Adipocyte (in vitro differentiated cells): ENCODE results near the gene ARHGAP26.

Source experiments
- DNase-seq: peaks from one replicate; pipeline ENCODE4 v3.0.0-alpha.2; 2015; ENCODE audit warnings: low read depth
- H3K27me3 ChIP-seq: replicated peaks from 2 replicates; pipeline ENCODE4 v1.7.0; 2013; ENCODE audit warnings: mild to moderate bottlenecking, low read length, moderate library complexity; ENCODE audit not compliant: control insufficient read depth, insufficient read depth
- H3K36me3 ChIP-seq: 2 replicates; pipeline ENCODE4 v1.7.0; 2013; ENCODE audit warnings: low read length, mild to moderate bottlenecking, moderate library complexity; ENCODE audit not compliant: control insufficient read depth, insufficient read depth, severe bottlenecking
- H3K4me1 ChIP-seq: 2 replicates; pipeline ENCODE4 v1.7.0; 2013; ENCODE audit warnings: mild to moderate bottlenecking, low read length, moderate library complexity; ENCODE audit not compliant: control insufficient read depth, insufficient read depth
- H3K4me3 ChIP-seq: 2 replicates; pipeline ENCODE4 v1.7.0; 2013; ENCODE audit warnings: mild to moderate bottlenecking, low read length, moderate library complexity
- H3K9ac ChIP-seq: 2 replicates; pipeline ENCODE4 v1.7.0; 2013; ENCODE audit warnings: mild to moderate bottlenecking, low read length, moderate library complexity
- H3K9me3 ChIP-seq: 2 replicates; pipeline ENCODE4 v1.7.0; 2013; ENCODE audit warnings: mild to moderate bottlenecking, low read length, moderate library complexity; ENCODE audit not compliant: control insufficient read depth

The ARHGAP26 gene

DNA sequence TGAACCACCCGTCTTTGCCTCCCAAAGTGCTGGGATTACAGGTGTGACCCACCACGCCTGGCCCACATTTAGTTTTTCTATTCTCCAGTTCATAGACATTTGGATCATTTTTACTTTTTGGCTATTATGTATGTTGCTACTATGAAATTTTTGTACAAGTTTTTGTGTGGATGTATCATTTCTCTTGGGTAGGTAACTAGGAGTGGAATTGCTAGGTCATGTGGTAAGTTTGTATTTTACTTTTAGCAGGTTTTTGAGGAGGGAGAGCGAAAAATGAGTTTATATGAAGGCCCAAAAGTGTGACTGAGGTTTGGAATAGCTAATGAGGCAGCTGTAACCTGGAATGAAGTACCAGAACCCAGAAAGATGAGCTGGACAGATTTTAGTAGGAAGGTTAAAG lies 35.2 kb downstream of the ARHGAP26 start:
- no peaks in the 10 kb centered on the region for H3K27me3 ChIP-seq
- H3K4me1 ChIP-seq: peaks cover 7% of the 10 kb centered on the region
- H3K9ac ChIP-seq: no peak overlapping the region
- no peaks in the 10 kb centered on the region for H3K9me3 ChIP-seq
- H3K36me3 ChIP-seq: no peaks in the 10 kb centered on the region
- DNase-seq: no peak
- no peak overlapping the region for H3K4me3 ChIP-seq

DNA sequence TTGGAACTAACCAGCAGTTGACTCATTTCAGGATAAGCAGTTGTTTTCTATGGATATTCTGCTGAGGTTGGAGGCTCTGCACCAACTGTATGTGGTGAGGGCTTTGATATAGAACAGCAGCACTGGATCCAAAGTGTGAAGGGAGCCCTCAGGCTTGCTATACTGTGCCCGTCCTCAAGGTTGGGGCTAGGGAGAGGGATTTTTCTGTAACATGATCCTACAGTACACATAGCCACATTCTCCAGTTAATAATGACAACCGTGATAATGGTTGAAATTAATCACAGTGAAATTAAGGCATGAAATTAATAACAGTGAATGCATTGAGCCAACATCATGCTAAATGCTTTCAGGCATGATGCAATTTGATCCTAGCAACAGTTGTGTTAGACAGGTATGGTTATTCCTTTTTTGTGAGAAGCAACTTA lies 36.7 kb downstream of the ARHGAP26 start:
- no peak overlapping the region for H3K9ac ChIP-seq
- H3K4me1 ChIP-seq: peaks cover 17% of the 10 kb centered on the region
- H3K27me3 ChIP-seq: no peaks in the 10 kb centered on the region
- no peaks in the 10 kb centered on the region for H3K36me3 ChIP-seq
- H3K4me3 ChIP-seq: no peak overlapping the region
- H3K9me3 ChIP-seq: no peaks in the 10 kb centered on the region
- DNase-seq: no peak

DNA sequence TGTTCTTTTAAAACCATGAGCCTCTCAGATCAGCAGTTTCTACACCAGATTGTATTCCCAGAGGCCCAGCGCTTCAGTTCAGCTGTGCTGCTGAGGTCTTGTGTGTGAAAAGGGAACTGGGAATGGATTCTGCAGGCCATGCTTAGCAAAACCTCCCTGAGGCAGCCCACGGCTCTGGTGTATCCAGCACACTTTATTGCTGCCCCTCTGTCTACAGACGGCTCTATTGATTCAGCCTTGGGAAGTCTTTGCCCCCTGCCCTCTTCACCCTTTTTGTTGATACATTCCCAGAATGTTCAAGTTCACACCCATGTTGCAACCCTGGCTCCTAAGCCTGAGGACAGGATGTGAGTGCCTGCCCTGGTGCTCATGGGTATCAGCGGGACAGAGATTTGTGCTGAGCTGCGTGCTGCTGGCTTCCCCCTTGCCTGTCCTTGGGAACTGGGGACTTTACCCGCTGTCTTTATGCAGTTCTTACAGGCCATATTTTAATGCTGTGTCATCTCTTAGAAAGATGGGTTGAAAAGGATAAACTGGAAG lies 37.3 kb downstream of the ARHGAP26 start:
- no peak overlapping the region for H3K9ac ChIP-seq
- H3K4me1 ChIP-seq: peaks cover 17% of the 10 kb centered on the region
- no peaks in the 10 kb centered on the region for H3K36me3 ChIP-seq
- no peaks in the 10 kb centered on the region for H3K9me3 ChIP-seq
- H3K27me3 ChIP-seq: no peaks in the 10 kb centered on the region
- peak overlapping the region; percentile 11 for H3K4me3 ChIP-seq
- DNase-seq: no peak

DNA sequence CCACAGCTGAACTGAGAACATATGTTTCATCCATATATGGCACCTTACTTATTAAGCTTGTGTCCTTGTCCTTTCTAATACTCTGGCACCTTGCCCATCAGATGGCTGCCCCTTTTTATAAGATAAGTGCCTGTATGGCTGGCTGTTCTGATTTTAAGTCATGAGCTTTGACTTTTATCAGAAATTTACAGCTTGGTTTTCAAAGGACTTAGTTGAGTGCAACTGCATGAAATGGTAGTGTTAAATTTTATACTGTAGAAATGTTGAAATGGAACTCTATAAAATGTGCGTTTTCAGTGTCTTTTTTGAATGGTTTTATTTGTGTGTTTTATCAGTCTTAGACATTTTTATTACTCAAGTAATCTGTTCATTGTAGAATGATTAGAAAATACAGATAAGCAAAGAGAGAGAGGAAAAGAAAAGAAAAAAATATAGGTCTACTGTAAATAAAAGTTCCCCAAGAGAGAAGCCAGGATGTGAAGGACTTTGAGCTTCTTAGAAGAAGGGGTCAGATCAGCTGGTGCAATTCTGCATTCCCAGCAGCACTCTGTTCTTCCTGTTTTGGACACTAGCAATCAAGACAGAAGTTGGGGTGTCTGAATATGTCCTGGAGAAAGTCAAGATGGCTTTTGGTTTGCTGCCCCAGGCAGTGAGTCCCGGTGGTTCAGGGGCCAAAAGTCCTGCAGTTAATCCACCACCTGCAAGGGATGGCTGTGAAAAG lies 38.9 kb downstream of the ARHGAP26 start:
- H3K9me3 ChIP-seq: no peaks in the 10 kb centered on the region
- H3K4me1 ChIP-seq: peaks cover 19% of the 10 kb centered on the region
- no peaks in the 10 kb centered on the region for H3K27me3 ChIP-seq
- H3K36me3 ChIP-seq: no peaks in the 10 kb centered on the region
- DNase-seq: no peak
- H3K9ac ChIP-seq: no peak overlapping the region
- no peak overlapping the region for H3K4me3 ChIP-seq

DNA sequence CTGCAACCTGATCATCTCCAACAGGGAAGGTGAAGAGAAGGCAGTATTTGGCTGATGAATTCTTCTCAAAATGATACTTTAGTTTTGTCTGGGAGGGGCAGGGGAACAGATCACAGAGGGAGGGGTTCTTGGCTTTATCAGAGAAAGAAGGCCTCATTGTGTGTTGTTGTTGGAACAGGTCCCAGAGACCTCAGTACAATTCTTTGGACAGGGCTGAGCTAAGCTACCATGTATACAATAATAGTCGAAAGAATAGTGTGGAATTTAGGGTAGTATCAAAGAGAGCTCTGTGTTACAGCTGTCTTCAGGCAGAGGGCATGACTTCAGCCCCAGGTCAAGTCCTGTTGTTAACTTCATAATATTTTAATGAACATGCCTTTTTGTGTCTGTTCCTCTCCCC lies 39.9 kb downstream of the ARHGAP26 start:
- no peaks in the 10 kb centered on the region for H3K9me3 ChIP-seq
- no peak overlapping the region for H3K4me3 ChIP-seq
- no peak for DNase-seq
- no peak overlapping the region for H3K9ac ChIP-seq
- peaks cover 27% of the 10 kb centered on the region for H3K4me1 ChIP-seq
- H3K27me3 ChIP-seq: no peaks in the 10 kb centered on the region
- no peaks in the 10 kb centered on the region for H3K36me3 ChIP-seq

DNA sequence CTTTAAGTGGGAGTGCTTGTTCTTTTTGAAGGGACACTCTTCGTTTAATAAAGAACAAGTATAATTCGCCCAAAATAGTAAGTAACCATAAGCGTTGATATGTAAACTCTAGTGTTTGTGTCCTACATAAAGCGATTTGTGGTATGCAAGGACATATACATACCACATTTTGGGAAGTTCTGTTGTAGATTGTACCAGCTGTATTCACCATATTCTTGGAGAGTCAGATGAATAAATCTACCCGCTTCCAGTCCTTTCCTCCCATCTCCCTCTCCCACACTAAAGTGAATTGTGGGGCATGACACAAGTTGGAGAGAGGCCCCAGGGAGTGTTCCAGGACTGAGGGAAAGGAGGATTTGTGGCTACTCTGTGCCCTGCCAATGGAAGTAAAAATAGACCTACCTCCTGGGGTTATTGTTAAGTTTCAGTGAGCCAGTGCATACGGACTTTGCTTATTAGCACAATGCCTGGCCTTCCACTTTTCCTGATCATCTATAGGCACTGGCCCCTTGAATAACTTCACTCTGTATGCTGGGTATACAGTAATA lies 40.6 kb downstream of the ARHGAP26 start:
- Histone ChIP-seq H3K27me3 (no peaks in the 10 kb centered on the region), H3K9me3 (no peaks in the 10 kb centered on the region), H3K4me3 (no peak overlapping the region), H3K9ac (no peak overlapping the region), H3K36me3 (no peaks in the 10 kb centered on the region), H3K4me1 (peaks cover 27% of the 10 kb centered on the region)
- DNase-seq: no peak

DNA sequence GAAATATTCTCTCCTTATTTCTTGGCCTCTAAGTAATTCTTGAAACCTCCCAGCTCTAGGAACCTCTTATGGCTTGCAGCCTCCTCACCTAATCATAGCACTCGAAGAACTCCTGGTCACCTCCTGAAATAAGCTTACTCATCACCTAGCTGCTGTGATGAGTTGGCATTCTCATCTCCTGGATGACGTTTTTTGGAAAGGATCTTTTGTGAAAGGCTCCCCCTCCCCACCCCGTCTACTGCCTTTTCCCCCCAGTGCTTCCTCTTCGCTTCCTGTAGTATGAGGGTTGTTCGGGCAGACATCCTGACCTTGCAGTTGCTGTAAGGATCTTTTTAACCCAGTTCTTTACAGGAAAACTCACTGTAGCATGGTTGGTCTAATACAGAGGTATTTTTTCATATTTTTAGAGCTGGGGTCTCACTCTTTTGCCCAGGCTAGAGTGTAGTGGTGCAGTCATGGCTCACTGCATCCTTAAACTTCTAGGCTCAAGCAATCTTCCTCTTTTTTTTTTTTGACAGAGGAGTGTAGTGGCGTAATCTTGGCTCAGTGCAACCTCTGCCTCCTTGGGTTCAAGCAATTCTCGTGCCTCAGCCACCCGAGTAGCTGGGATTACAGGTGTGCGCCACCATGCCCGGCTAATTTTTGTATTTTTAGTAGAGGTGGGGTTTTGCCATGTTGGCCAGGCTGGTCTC lies 41.8 kb downstream of the ARHGAP26 start:
- no peak for DNase-seq

DNA sequence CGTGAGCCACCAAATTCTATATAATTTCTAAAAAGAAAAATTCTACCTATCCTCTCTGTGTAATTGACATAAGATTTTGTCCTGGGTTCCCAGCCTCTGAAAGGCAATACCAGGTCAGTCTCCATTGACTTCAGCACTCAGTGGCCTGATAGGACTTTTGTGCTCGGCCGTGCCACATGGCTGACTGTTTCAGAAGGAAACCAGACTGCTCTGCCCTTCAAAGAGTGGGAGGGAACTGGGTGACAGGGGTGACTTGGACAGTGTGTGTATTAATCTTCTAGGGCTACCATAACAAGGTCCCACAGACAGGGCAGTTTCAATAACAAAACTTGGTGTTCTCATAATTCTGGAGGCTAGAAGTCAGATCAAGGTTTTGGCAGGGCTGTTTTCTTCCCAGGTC lies 43.0 kb downstream of the ARHGAP26 start:
- Histone ChIP-seq H3K36me3 (no peaks in the 10 kb centered on the region), H3K9ac (no peak overlapping the region), H3K9me3 (no peaks in the 10 kb centered on the region), H3K27me3 (no peaks in the 10 kb centered on the region), H3K4me3 (no peak overlapping the region), H3K4me1 (peaks cover 42% of the 10 kb centered on the region)
- DNase-seq: no peak

More for the DNA sequence above, 41.8 kb downstream of the ARHGAP26 start:
- Histone ChIP-seq H3K4me1 (peaks cover 37% of the 10 kb centered on the region), H3K9me3 (no peaks in the 10 kb centered on the region), H3K36me3 (no peaks in the 10 kb centered on the region), H3K4me3 (no peak overlapping the region), H3K9ac (no peak overlapping the region), H3K27me3 (no peaks in the 10 kb centered on the region)

DNA sequence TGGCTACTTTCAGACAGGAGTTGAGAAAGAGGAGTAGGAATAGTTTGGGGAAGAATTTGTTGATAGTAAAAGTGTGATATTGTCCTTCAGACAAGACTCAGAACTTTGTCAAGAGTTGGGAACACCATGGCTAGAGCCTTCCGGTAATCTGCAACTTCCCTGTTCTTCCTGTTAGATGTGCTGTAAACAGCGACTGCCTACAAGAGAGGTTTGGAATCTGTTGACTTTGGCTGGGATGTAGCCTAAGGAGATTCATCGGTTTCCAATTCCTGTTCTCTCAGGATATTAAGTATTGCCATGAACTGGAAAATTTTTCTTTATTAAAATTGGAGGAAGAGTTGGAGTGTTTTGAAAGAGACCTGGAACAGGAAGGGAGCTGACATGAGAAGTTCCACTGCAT lies 43.9 kb downstream of the ARHGAP26 start:
- Histone ChIP-seq H3K9ac (no peak overlapping the region), H3K27me3 (no peaks in the 10 kb centered on the region), H3K9me3 (no peaks in the 10 kb centered on the region), H3K36me3 (no peaks in the 10 kb centered on the region), H3K4me3 (no peak overlapping the region), H3K4me1 (peaks cover 51% of the 10 kb centered on the region)
- no peak for DNase-seq

DNA sequence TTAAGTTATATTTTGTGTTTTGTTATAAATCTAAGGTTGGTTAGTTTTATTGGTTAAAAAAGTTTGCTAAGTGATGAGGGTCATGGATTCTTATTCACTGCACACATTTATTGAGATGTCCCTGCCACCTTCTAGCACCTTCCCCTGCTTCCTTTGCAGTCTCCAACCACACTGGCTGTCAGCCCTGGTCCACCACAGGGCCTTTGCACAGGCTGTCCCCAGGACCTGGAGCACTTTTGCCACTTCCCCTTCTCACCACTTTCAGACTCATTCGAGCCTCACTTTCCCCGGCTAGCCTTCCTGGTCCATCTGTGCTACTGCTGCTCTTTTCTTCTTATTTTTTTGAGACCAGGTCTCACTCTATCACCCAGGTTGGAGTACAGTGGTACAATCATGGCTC lies 45.3 kb downstream of the ARHGAP26 start:
- Histone ChIP-seq H3K9ac (no peak overlapping the region), H3K9me3 (no peaks in the 10 kb centered on the region), H3K27me3 (no peaks in the 10 kb centered on the region), H3K4me3 (no peak overlapping the region), H3K36me3 (no peaks in the 10 kb centered on the region), H3K4me1 (peaks cover 64% of the 10 kb centered on the region)
- DNase-seq: no peak
